CD8-positive, alpha-beta memory T cell (primary cell): ENCODE results near the gene ZBTB16. TPM values are rescaled to one million over a fixed set of nuclear protein-coding genes. Genes with fewer than 3 reads are reported as not detected.

Experiments
- CTCF ChIA-PET: fragments of 350-600 bp; sonication (Branson Sonifier 250); formaldehyde crosslinking; loops from one replicate; lab custom pipeline; 2021; ENCODE audit warnings: antibody characterized with exemption; lab: Charles Lee
- POLR2A ChIA-PET: fragments of 350-600 bp; sonication (Branson Sonifier 250); formaldehyde crosslinking; loops from one replicate; lab custom pipeline; 2021; ENCODE audit warnings: antibody characterized with exemption; lab: Charles Lee
- DNase-seq, 5 donors: peaks; one replicate each; pipeline versions ENCODE4 v3.0.0 to v3.0.0-alpha.2; 2020 to 2022; ENCODE audit warnings: mixed read lengths in 1 of 5
- H3K27ac ChIP-seq: one replicate; pipeline ENCODE4 v1.7.0; 2013; ENCODE audit warnings: low read depth, mild to moderate bottlenecking, low read length, moderate library complexity
- H3K27me3 ChIP-seq: 2 replicates; pipeline ENCODE4 v1.7.0; 2013; ENCODE audit warnings: low read length, mild to moderate bottlenecking; ENCODE audit not compliant: insufficient read depth, poor library complexity, severe bottlenecking
- H3K36me3 ChIP-seq: 2 replicates; pipeline ENCODE4 v1.7.0; 2013; ENCODE audit warnings: mild to moderate bottlenecking, low read length, moderate library complexity; ENCODE audit not compliant: insufficient read depth
- H3K4me1 ChIP-seq: 2 replicates; pipeline ENCODE4 v1.7.0; 2013; ENCODE audit warnings: mild to moderate bottlenecking, low read length, moderate library complexity; ENCODE audit not compliant: insufficient read depth
- H3K4me3 ChIP-seq: 2 replicates; pipeline ENCODE4 v1.7.0; 2013; ENCODE audit warnings: mild to moderate bottlenecking, low read length
- H3K9me3 ChIP-seq: 2 replicates; pipeline ENCODE4 v1.7.0; 2013; ENCODE audit warnings: mild to moderate bottlenecking, low read length
- H3K27ac Mint-ChIP-seq, 8 donors: one replicate each; pipeline ENCODE4 v1.8.0; 2020 to 2021; ENCODE audit warnings: mixed read lengths in 8 of 8, mild to moderate bottlenecking in 6 of 8, inconsistent platforms in 3 of 8, moderate library complexity in 3 of 8
- H3K27me3 Mint-ChIP-seq, 2 donors: one replicate each; pipeline ENCODE4 v1.8.0; 2020 to 2021; ENCODE audit warnings: mixed read lengths in 2 of 2, mild to moderate bottlenecking in 1 of 2, moderate library complexity in 1 of 2
- H3K36me3 Mint-ChIP-seq, 3 donors: one replicate each; pipeline ENCODE4 v1.8.0; 2020 to 2021; ENCODE audit warnings: mixed read lengths in 3 of 3, inconsistent platforms in 1 of 3, mild to moderate bottlenecking in 1 of 3
- H3K4me1 Mint-ChIP-seq, 3 donors: one replicate each; pipeline ENCODE4 v1.8.0; 2020 to 2021; ENCODE audit warnings: mixed read lengths in 3 of 3, inconsistent platforms in 1 of 3, mild to moderate bottlenecking in 1 of 3
- H3K4me3 Mint-ChIP-seq, 7 donors: one replicate each; pipeline ENCODE4 v1.8.0; 2020 to 2021; ENCODE audit warnings: mixed read lengths in 7 of 7, mild to moderate bottlenecking in 6 of 7, moderate library complexity in 4 of 7, inconsistent platforms in 2 of 7
- H3K9me3 Mint-ChIP-seq, 5 donors: one replicate each; pipeline ENCODE4 v1.8.0; 2020 to 2022; ENCODE audit warnings: mixed read lengths in 5 of 5, mild to moderate bottlenecking in 3 of 5, moderate library complexity in 2 of 5, inconsistent platforms in 1 of 5
- polyA plus RNA-seq: library from polyadenylated mRNA; unstranded; fragments of 300-500 nt; fragmentation: Illumina TruSeq; gene quantifications from one replicate; pipeline ENCODE4 v1.2.3, GENCODE V29; 2021
- total RNA-seq, 2 experiments: library from RNA; stranded (reverse); gene quantifications; one replicate each; pipeline ENCODE4 v1.2.3, GENCODE V29; 2021

ZBTB16 gene
- total and polyA plus RNA-seq, 3 experiments from 2014 or later = 2.1 to 71.9 (median 2.2) TPM

DNA sequence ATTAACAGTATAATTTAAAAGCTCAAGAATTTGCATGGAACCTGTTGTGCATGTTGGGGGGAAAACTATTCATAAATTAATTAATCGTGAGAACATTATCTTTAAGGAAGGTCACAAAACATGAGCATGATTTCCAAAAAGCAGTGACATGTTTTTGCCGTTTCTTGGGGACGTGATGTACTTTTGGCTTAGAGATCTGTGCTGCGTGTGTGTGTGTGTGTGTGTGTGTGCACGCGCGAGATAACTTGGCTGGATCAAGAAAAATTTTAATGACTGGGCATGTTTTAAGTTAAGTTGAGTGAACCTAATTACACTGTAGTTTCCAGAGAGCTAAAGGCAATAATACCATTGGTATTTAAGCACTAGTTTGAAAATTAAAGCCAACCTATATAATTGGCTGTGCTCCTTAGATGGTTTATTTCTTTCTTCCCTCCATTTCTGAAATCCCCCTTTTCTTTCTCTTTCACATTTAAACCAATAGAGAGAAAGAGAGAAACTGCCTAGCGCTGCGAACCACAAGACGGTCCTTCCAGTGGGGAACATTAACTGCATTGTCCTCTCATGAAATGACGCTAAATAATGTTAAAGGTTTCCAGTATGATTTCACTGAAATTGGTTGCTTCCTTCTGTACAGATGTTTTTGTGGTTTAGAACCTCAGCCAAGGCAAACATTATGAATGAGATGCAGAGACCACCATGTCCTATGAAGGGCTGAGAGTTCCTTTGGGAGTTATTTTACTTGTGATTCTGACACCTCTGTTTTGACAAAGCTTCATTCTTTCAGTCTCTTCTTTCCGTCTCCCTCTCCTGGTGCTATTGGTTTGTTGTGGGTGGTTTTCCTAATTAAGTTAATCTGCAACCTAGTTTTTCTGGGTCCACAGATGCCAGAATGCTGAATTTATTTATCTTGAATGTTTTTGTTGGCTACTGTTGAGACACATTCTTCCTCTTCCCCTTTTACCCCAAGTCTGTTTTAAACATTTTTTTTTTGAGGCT, 51.7 kb downstream of the ZBTB16 start:
- POLR2A ChIA-PET = interaction anchor here (0.5 to 0.6 kb wide), 2 partner anchors 27 to 36 kb away, joined by 3 read pairs; no protein-coding TSS in a partner anchor
- H3K27me3 Mint-ChIP-seq = peaks cover 11 to 39% of the 10 kb centered on the region in 2 donors
- H3K9me3 Mint-ChIP-seq = no peaks in the 10 kb centered on the region

DNA sequence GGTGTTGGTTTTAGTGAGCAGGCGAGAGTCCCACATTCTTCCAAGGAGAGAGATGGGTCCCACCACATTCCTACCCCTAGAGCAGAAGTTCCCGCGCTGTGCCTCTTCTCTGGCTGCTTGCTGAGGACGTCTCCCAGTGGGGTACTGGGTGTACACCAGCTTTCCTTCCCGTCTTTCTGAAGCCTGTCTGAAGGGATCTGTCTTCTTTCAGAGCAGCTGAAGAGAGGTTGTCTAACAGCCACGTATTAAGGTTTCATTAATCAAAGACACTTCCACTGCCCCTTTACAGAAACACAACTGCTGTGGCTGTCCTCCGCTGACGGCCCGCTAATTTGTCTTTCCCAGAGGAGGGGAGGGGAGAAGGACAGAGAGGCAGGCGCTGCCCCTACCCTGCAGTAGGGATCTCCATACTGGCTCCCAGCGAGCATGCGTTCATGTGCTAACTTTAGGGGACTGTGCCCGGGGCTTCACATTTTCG, 56.0 kb downstream of the ZBTB16 start:
- DNase-seq = no peak
- no peaks in the 10 kb centered on the region for H3K4me1 ChIP-seq
- peaks cover 0 to 1% (median 0%) of the 10 kb centered on the region in 3 donors for H3K36me3 Mint-ChIP-seq
- H3K4me3 Mint-ChIP-seq = no peak overlapping the region
- POLR2A ChIA-PET = interaction anchor here (0.6 kb wide), 1 partner anchor 136 kb away, joined by 4 read pairs; no protein-coding TSS in a partner anchor
- H3K9me3 Mint-ChIP-seq = peaks cover 0 to 1% (median 0%) of the 10 kb centered on the region in 5 donors
- H3K27me3 Mint-ChIP-seq = peaks cover 13 to 51% of the 10 kb centered on the region in 2 donors
- peaks cover 3% of the 10 kb centered on the region for H3K27me3 ChIP-seq
- no peak overlapping the region for H3K27ac ChIP-seq
- peaks cover 9 to 47% (median 35%) of the 10 kb centered on the region in 3 donors for H3K4me1 Mint-ChIP-seq
- no peaks in the 10 kb centered on the region for H3K36me3 ChIP-seq
- peak overlapping the region in 2 of 8 donors; percentile 78 to 83 for H3K27ac Mint-ChIP-seq
- CTCF ChIA-PET = no interaction called here
- no peaks in the 10 kb centered on the region for H3K9me3 ChIP-seq
- H3K4me3 ChIP-seq = no peak overlapping the region

More for the DNA sequence above, 51.7 kb downstream of the ZBTB16 start:
- H3K4me3 ChIP-seq = no peak overlapping the region
- H3K27ac Mint-ChIP-seq = peak overlapping the region in 6 of 8 donors; percentile 64 to 91 (median 82)
- peaks cover 20 to 53% (median 37%) of the 10 kb centered on the region in 3 donors for H3K4me1 Mint-ChIP-seq
- no peaks in the 10 kb centered on the region for H3K36me3 Mint-ChIP-seq
- CTCF ChIA-PET = interaction anchor here (1.5 kb wide), 1 partner anchor 150 kb away, joined by 3 read pairs; no protein-coding TSS in a partner anchor
- H3K4me3 Mint-ChIP-seq = peak overlapping the region in 6 of 7 donors; percentile 20 to 84 (median 60)
- H3K27ac ChIP-seq = no peak overlapping the region
- DNase-seq = no peak
- H3K36me3 ChIP-seq = no peaks in the 10 kb centered on the region
- H3K9me3 ChIP-seq = no peaks in the 10 kb centered on the region
- no peaks in the 10 kb centered on the region for H3K4me1 ChIP-seq
- H3K27me3 ChIP-seq = peaks cover 3% of the 10 kb centered on the region

DNA sequence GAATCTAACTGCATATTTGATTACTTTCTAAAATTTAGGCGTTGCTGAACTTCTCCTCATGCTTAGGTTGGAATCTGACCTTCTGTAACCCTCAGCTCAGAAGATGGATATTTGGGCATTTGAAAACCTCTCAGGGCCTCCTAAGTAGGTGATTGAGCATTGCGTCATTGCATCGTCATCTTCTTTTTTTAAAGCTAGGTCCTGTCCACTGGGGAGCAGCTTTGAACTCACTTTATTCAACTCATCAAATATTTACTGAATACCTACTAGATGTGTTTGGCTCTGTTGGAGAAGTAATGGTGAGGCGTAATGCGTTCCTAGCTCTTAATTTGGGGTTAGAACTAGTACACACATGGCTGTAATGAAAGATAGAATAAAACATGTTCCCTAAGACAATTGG, 56.8 kb downstream of the ZBTB16 start:
- Histone ChIP-seq H3K36me3 (no peaks in the 10 kb centered on the region), H3K9me3 (no peaks in the 10 kb centered on the region), H3K4me3 (no peak overlapping the region), H3K27ac (no peak overlapping the region), H3K27me3 (peaks cover 3% of the 10 kb centered on the region), H3K4me1 (no peaks in the 10 kb centered on the region)
- Mint-ChIP-seq H3K27me3 (peaks cover 12 to 51% of the 10 kb centered on the region in 2 donors), H3K27ac (peak overlapping the region in 4 of 8 donors; percentile 3 to 82 (median 14)), H3K4me3 (no peak overlapping the region), H3K9me3 (peaks cover 0 to 1% (median 0%) of the 10 kb centered on the region in 5 donors), H3K36me3 (peaks cover 0 to 1% (median 0%) of the 10 kb centered on the region in 3 donors), H3K4me1 (peaks cover 7 to 50% (median 34%) of the 10 kb centered on the region in 3 donors)
- CTCF ChIA-PET = interaction anchor here (1.1 to 1.4 kb wide), 3 partner anchors 10 to 56 kb away, joined by 3 to 5 read pairs (median 4); no protein-coding TSS in a partner anchor
- no peak for DNase-seq
- POLR2A ChIA-PET = no interaction called here

DNA sequence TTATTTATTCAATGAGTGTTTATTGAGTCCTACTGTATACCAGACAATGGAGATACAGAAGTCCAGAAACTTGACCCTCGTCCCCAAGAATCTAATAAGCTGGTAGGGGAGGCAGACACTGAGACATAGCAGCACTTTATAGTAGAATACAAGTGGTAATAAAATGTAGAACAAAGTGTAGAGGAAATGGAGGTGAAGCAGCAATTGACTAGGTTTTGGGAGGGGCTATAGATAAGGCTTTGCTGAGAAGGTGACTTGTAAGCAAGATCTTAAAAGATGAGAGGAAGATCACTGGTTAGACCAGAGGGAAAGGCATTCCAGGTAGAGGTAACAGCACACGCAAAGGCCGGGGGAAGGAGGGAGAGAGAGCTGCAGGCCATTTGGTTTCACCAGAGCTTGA, 57.3 kb downstream of the ZBTB16 start:
- Histone ChIP-seq H3K4me1 (no peaks in the 10 kb centered on the region), H3K27me3 (peaks cover 3% of the 10 kb centered on the region), H3K27ac (no peak overlapping the region), H3K9me3 (no peaks in the 10 kb centered on the region), H3K36me3 (no peaks in the 10 kb centered on the region), H3K4me3 (no peak overlapping the region)
- no peak for DNase-seq
- Mint-ChIP-seq H3K4me3 (peak overlapping the region in 2 of 7 donors; percentile 12 to 49), H3K9me3 (peaks cover 0 to 1% (median 0%) of the 10 kb centered on the region in 5 donors), H3K27ac (peak overlapping the region in 5 of 8 donors; percentile 24 to 81 (median 60)), H3K4me1 (peaks cover 6 to 49% (median 34%) of the 10 kb centered on the region in 3 donors), H3K36me3 (peaks cover 0 to 1% (median 0%) of the 10 kb centered on the region in 3 donors), H3K27me3 (peaks cover 13 to 51% of the 10 kb centered on the region in 2 donors)
- ChIA-PET CTCF (interaction anchor here (1.1 to 1.4 kb wide), 3 partner anchors 9 to 57 kb away, joined by 3 to 5 read pairs (median 4); no protein-coding TSS in a partner anchor), POLR2A (no interaction called here)

DNA sequence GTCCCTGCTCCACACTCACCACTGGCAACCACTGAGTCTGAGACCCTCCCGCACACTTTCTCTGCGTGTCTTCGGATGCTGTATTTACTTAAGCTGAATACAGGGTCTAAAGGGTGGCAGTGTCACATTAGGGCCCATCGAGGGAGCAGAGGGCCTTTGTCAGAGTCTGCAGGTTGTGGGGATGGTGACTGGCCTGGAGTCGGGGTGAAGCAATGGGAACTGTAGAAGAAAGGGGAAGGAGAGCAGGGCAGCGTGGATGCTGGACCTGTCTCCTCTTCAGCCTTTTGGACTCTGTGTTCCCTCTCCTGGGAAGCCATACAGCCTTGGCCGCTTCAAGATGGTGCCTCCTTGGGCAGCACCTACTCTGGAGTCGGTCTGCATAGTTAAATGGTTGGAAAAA, 61.1 kb downstream of the ZBTB16 start:
- Mint-ChIP-seq H3K4me3 (peak overlapping the region in 1 of 7 donors; percentile 26), H3K9me3 (peaks cover 0 to 1% (median 0%) of the 10 kb centered on the region in 5 donors), H3K4me1 (peaks cover 5 to 51% (median 39%) of the 10 kb centered on the region in 3 donors), H3K27me3 (peaks cover 9 to 22% of the 10 kb centered on the region in 2 donors), H3K36me3 (peaks cover 0 to 1% (median 0%) of the 10 kb centered on the region in 3 donors), H3K27ac (peak overlapping the region in 4 of 8 donors; percentile 55 to 88 (median 74))
- Histone ChIP-seq H3K9me3 (no peaks in the 10 kb centered on the region), H3K27ac (no peak overlapping the region), H3K4me1 (no peaks in the 10 kb centered on the region), H3K4me3 (no peak overlapping the region), H3K36me3 (no peaks in the 10 kb centered on the region), H3K27me3 (no peaks in the 10 kb centered on the region)
- ChIA-PET CTCF (interaction anchor here (0.8 kb wide), 1 partner anchor 12 kb away, joined by 3 read pairs; no protein-coding TSS in a partner anchor), POLR2A (no interaction called here)
- DNase-seq = no peak

DNA sequence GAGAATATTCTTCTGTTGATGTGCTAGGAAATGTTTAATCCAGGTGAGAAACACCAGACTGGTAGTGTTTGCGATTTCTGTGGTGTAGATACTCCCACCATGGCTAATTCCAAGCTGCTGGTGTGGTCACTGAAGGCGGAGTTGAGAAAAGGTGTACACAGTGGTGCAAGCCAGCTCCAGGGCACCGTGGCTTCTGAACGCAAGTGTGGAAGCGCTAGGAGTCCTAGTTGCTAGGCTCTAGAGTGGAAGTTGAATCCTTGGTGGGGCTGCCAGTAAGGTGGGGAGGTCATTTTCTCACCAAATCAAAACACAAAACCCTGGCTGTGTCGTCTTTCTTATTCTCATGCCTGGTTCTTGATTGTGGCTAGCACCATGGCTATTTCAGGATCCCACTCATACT, 61.6 kb downstream of the ZBTB16 start:
- Histone ChIP-seq H3K36me3 (no peaks in the 10 kb centered on the region), H3K4me1 (no peaks in the 10 kb centered on the region), H3K27me3 (no peaks in the 10 kb centered on the region), H3K27ac (no peak overlapping the region), H3K9me3 (no peaks in the 10 kb centered on the region), H3K4me3 (no peak overlapping the region)
- Mint-ChIP-seq H3K27me3 (peaks cover 6 to 19% of the 10 kb centered on the region in 2 donors), H3K9me3 (peaks cover 0 to 1% (median 0%) of the 10 kb centered on the region in 5 donors), H3K27ac (peak overlapping the region in 4 of 8 donors; percentile 69 to 91 (median 83)), H3K36me3 (peaks cover 0 to 1% (median 0%) of the 10 kb centered on the region in 3 donors), H3K4me3 (peak overlapping the region in 2 of 7 donors; percentile 23 to 58), H3K4me1 (peaks cover 5 to 52% (median 43%) of the 10 kb centered on the region in 3 donors)
- CTCF ChIA-PET = interaction anchor here (0.8 kb wide), 1 partner anchor 13 kb away, joined by 3 read pairs; no protein-coding TSS in a partner anchor
- POLR2A ChIA-PET = no interaction called here
- no peak for DNase-seq

DNA sequence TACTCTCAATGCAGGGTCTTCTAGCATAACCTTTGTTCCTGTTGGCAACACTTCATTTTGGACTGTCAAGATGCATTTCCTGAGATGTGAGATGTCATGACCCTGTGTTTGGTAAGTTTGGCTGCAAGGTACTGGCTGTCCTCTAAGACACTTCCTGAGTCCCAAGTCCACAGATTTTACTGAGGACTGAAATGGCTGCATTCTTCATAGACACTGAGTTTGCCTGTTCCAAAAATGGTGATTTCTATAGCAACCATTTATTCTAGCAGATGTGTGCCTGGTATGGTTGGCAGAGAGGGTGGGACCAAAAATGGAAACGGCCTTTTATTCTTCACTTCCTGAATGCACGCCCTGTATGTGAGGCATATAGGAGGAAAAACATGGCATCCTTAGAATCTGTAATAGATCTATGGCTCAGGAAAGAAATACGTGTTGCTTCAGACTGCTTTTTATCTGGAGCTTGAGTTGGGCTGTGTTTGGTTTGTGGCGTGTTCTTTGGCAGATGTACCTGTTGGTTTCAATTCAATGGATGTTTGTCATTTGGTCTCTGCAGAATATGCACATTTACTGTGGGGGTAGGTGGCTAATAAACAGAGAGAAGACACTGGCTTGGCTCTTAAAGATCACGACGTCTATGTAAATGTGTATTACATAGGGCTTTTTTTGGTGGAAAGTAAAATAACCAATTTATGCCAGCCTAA, 62.4 kb downstream of the ZBTB16 start:
- Mint-ChIP-seq H3K4me1 (peaks cover 5 to 55% (median 47%) of the 10 kb centered on the region in 3 donors), H3K27ac (peak overlapping the region in 5 of 8 donors; percentile 13 to 91 (median 79)), H3K4me3 (peak overlapping the region in 1 of 7 donors; percentile 58), H3K9me3 (peaks cover 0 to 1% (median 0%) of the 10 kb centered on the region in 5 donors), H3K27me3 (peaks cover 6 to 12% of the 10 kb centered on the region in 2 donors), H3K36me3 (peaks cover 0 to 1% (median 0%) of the 10 kb centered on the region in 3 donors)
- Histone ChIP-seq H3K9me3 (no peaks in the 10 kb centered on the region), H3K36me3 (no peaks in the 10 kb centered on the region), H3K4me3 (no peak overlapping the region), H3K27me3 (no peaks in the 10 kb centered on the region), H3K27ac (no peak overlapping the region), H3K4me1 (no peaks in the 10 kb centered on the region)
- DNase-seq = no peak
- ChIA-PET POLR2A (no interaction called here), CTCF (no interaction called here)
